SKM-1 (cell line): ENCODE measurements around the gene MAP2K5.
"Not testable (repeated sequence)": the region's sequence is repeated elsewhere in the genome, so short reads cannot be mapped to it uniquely, and the experiment has no call there.

Experiments
- DNase-seq: peaks from one replicate; lab custom pipeline; 2025; ENCODE audit not compliant: unreplicated experiment; lab: John Stamatoyannopoulos, UW

Gene MAP2K5

GRCh38 chr15:67652586-67652985 is 110.1 kb downstream of the MAP2K5 start:
- DNase-seq, result no peak

- DNase-seq, result no peak
Observed at GRCh38 chr15:67660446-67660845, 117.9 kb downstream of the MAP2K5 start.

GRCh38 chr15:67660874-67661606 is 118.5 kb downstream of the MAP2K5 start:
- no peak for DNase-seq

- no peak for DNase-seq
Observed at GRCh38 chr15:67670647-67671305, 128.3 kb downstream of the MAP2K5 start.

GRCh38 chr15:67672834-67673233 is 130.3 kb downstream of the MAP2K5 start:
- DNase-seq, result not testable (repeated sequence)

- DNase-seq, result no peak
Observed at GRCh38 chr15:67674983-67675382, 132.5 kb downstream of the MAP2K5 start.

- no peak for DNase-seq
Observed at GRCh38 chr15:67678089-67678488, 135.6 kb downstream of the MAP2K5 start.

- no peak for DNase-seq
Observed at GRCh38 chr15:67678993-67679392, 136.5 kb downstream of the MAP2K5 start.

- no peak for DNase-seq
Observed at GRCh38 chr15:67680641-67681040, 138.1 kb downstream of the MAP2K5 start.

- peak; percentile 2 for DNase-seq
Observed at GRCh38 chr15:67685008-67685599, 142.6 kb downstream of the MAP2K5 start.

- DNase-seq, result no peak
Observed at GRCh38 chr15:67685716-67686115, 143.2 kb downstream of the MAP2K5 start.

GRCh38 chr15:67690936-67691335 is 148.4 kb downstream of the MAP2K5 start:
- DNase-seq, result no peak

- DNase-seq, result no peak
Observed at GRCh38 chr15:67691450-67691849, 148.9 kb downstream of the MAP2K5 start.

- DNase-seq, result no peak
Observed at GRCh38 chr15:67692573-67692972, 150.1 kb downstream of the MAP2K5 start.

- DNase-seq, result no peak
Observed at GRCh38 chr15:67696087-67696486, 153.6 kb downstream of the MAP2K5 start.

GRCh38 chr15:67700023-67700422 is 157.5 kb downstream of the MAP2K5 start:
- no peak for DNase-seq

- DNase-seq, result no peak
Observed at GRCh38 chr15:67701669-67702068, 159.2 kb downstream of the MAP2K5 start.

GRCh38 chr15:67707520-67708283 is 165.2 kb downstream of the MAP2K5 start:
- no peak for DNase-seq

- DNase-seq, result no peak
Observed at GRCh38 chr15:67708500-67708899, 166.0 kb downstream of the MAP2K5 start.

GRCh38 chr15:67715170-67715569 is 172.7 kb downstream of the MAP2K5 start:
- no peak for DNase-seq

- no peak for DNase-seq
Observed at GRCh38 chr15:67716171-67716570, 173.7 kb downstream of the MAP2K5 start.

GRCh38 chr15:67717776-67718175 is 175.3 kb downstream of the MAP2K5 start:
- no peak for DNase-seq
